Lower lobe of right lung (tissue), 2 donors: ENCODE measurements around the gene GPATCH3. TPM values are rescaled to one million over a fixed set of nuclear protein-coding genes. Genes with fewer than 3 reads are reported as not detected.
"Not testable (repeated sequence)": the region's sequence is repeated elsewhere in the genome, so short reads cannot be mapped to it uniquely, and the experiment has no call there.

Experiments used
- ATAC-seq, 2 donors: fragments of 200-7000 bp; cut with Tn5 transposase; one replicate each; pipeline ENCODE4 v1.9.1; 2020 to 2022; ENCODE audit warnings: mild to moderate bottlenecking in 2 of 2, moderate library complexity in 2 of 2
- DNase-seq: peaks from one replicate; pipeline ENCODE4 v3.0.0-alpha.2; 2020
- H3K27ac ChIP-seq: fragments of 200-600 bp; one replicate; pipeline ENCODE4 v1.8.0; 2022
- H3K27me3 ChIP-seq: fragments of 200-600 bp; one replicate; pipeline ENCODE4 v1.8.0; 2022; ENCODE audit warnings: low read depth
- H3K36me3 ChIP-seq: fragments of 200-600 bp; one replicate; pipeline ENCODE4 v1.8.0; 2022; ENCODE audit warnings: mild to moderate bottlenecking
- H3K4me1 ChIP-seq: fragments of 200-600 bp; one replicate; pipeline ENCODE4 v1.8.0; 2022
- H3K4me3 ChIP-seq: fragments of 200-600 bp; one replicate; pipeline ENCODE4 v1.8.0; 2022; ENCODE audit warnings: mild to moderate bottlenecking
- H3K9me3 ChIP-seq: fragments of 200-600 bp; one replicate; pipeline ENCODE4 v1.8.0; 2022
- CTCF ChIP-seq: fragments of 200-600 bp; IDR thresholded peaks from one replicate; pipeline ENCODE4 v1.8.0; 2022; ENCODE audit warnings: antibody characterized with exemption, mild to moderate bottlenecking
- intact Hi-C: fragments of 100-400 bp; cut with DNase I; formaldehyde crosslinking; loops from one replicate; pipeline ENCODE4 v1.11.0; 2022
- long read RNA-seq: library from polyadenylated mRNA; unstranded; transcript quantifications from one replicate; pipeline ENCODE4 v2.0.0, GENCODE V29; 2021
- total RNA-seq: library from RNA; stranded (reverse); fragmentation: NEBNext Ultra II Directional; extraction: Animal tissue kit (Norgen Biotek cat#: 25700); gene quantifications from one replicate; pipeline ENCODE4 v1.2.1, GENCODE V29; 2021
- donor health status: DM: no; HTN: yes; CAD: no; lungs with severe emphysema.

The GPATCH3 gene
- 16.1 TPM for total RNA-seq
- long read RNA-seq, transcript GPATCH3-201 (7 exons, 2,123 nt) = major isoform, 15 of 19 reads
- long read RNA-seq, partial matches to known transcripts = 0 of 19 reads
- long read RNA-seq, other reads (novel, unspliced or antisense) = 4 of 19 reads

DNA sequence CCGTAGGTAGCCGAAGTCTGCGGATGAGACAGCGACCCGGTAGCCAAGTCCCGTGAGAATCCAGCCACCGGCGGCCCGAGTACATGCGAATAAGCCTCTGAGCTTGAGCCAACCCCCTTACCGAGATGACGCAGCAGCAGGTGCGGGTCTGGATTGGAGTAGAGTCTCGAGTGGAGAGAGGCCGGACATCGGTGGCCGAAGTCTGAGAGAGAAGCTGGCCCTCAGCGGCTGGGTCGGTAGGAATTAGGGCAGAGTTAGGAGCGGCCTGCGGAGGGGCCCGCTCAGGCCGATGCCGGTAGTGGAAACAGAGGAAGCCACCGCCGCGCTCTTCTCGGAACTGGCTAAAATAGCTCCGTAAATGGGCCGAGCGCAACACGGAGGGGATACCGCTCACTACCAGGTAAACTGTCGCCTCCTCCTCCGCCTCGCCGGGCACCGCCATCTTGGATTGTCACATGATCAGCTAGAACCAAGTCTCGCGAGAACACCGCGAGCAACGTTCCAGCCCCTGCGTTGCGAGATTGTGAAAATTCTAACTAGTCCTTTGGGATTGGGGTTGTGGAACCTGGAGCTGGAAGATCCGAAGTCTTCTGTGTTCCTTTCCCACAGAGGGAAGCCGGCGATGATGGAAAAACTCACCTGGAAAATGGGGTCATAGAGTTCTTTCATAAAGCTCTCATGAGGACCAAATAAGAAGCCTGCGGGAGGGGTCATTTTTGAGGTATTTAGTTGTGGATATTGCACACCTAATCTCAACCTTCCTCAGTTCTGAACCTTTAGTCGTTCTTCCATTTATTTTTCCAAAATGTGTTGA lies at the start of gene GPATCH3:
Gene GPATCH3 (minus strand): TSS at position 467 of the 814 bp plus-strand sequence. CDS start 25 bp downstream, at position 442.
- H3K4me1 ChIP-seq = peaks cover 23% of the 10 kb centered on the region
- peak; percentile 93 to 97 for ATAC-seq
- H3K4me3 ChIP-seq = peak within 1 kb of the TSS; percentile 99
- peaks cover 33% of the 10 kb centered on the region for H3K36me3 ChIP-seq
- no peaks in the 10 kb centered on the region for H3K27me3 ChIP-seq
- H3K27ac ChIP-seq = peak within 1 kb of the TSS; percentile 89
- TF ChIP-seq CTCF = no peak
- intact Hi-C loops = no loop called here
- peak; percentile 93 for DNase-seq
- H3K9me3 ChIP-seq = no peaks in the 10 kb centered on the region

DNA sequence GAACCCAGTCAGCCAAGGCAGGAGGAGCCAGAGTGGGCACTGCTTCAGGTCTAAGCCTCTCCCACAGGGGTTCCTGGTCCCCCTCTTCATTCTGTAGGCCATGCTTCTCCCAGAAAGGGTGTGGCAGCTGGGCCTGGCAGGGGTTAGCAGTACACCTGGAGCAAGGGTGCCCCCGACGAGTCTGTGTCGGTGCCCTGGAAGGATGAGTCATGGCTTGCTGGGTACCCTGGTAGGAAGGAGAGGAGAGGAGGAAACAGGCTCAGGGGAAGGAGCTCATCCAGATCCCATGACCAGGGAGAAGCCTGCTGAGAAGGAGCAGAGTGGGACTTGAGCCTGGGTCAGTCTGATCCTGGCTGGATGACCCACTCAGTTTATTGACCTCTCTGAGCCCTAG lies 49.7 kb upstream of the GPATCH3 start:
- no peaks in the 10 kb centered on the region for H3K4me1 ChIP-seq

DNA sequence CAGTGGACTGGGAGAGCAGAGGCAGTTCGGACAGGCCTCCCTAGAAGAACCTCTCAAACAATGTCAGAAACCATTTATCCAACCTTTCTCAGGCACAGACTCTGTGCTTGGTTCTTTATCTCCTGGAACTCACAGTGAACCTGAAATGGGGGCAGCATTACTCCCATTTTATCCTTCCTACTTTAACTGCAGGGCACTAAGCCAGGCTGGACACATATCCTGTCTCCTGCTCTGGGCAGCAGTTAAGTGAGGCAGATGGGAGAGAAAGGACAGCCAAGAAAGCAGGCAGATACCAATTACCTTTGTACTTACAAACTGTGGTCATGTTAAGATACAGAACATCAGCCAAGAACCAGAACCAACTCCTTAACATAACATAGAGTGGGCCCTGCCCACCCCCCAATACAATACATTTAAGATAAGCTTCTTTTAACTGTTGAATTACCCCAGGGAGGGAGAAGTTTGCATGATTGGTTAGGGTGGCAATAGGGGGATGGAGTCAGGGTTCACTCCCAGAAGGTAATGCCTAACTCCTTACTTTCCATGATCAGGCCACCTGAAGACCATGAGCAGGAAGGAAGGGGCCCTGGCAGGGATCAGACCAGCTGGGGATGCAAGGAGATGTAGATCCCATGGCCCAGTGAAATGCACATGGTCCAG lies 49.1 kb upstream of the GPATCH3 start:
- ATAC-seq (no peak), DNase-seq (no peak)
- Histone ChIP-seq H3K4me1 (no peaks in the 10 kb centered on the region), H3K27me3 (no peaks in the 10 kb centered on the region), H3K9me3 (no peaks in the 10 kb centered on the region), H3K27ac (no peak overlapping the region), H3K4me3 (no peak overlapping the region), H3K36me3 (peaks cover 45% of the 10 kb centered on the region)
- intact Hi-C loops = no loop called here
- TF ChIP-seq CTCF = no peak

More for the DNA sequence above, 49.7 kb upstream of the GPATCH3 start:
- peaks cover 40% of the 10 kb centered on the region for H3K36me3 ChIP-seq
- ATAC-seq (peak in 1 of 2 donors; percentile 5), DNase-seq (no peak)
- H3K9me3 ChIP-seq = no peaks in the 10 kb centered on the region
- no peaks in the 10 kb centered on the region for H3K27me3 ChIP-seq
- intact Hi-C loops = no loop called here
- H3K27ac ChIP-seq = no peak overlapping the region
- no peak for TF ChIP-seq CTCF
- no peak overlapping the region for H3K4me3 ChIP-seq

DNA sequence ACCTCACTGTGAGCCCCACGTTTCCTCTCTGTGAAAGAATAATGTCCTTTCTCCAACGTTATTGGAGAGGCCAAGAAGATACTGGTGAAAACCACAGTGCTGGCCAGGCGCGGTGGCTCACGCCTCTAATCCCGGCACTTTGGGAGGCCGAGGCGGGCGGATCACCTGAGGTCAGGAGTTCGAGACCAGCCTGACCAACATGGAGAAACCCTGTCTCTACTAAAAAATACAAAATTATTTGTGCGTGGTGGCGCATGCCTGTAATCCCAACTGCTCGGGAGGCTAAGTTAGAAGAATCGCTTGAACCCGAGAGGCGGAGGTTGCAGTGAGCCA lies 48.4 kb upstream of the GPATCH3 start:
- H3K4me1 ChIP-seq, H3K9me3 ChIP-seq, H3K4me3 ChIP-seq, intact Hi-C loops, DNase-seq, H3K27ac ChIP-seq, ATAC-seq, H3K27me3 ChIP-seq: not testable (repeated sequence)
- peaks cover 52% of the 10 kb centered on the region for H3K36me3 ChIP-seq

- Histone ChIP-seq H3K36me3 (peaks cover 76% of the 10 kb centered on the region), H3K27ac (no peak overlapping the region), H3K4me3 (no peak overlapping the region), H3K9me3 (no peaks in the 10 kb centered on the region), H3K4me1 (no peaks in the 10 kb centered on the region), H3K27me3 (no peaks in the 10 kb centered on the region)
- no peak for ATAC-seq
- DNase-seq = no peak
- TF ChIP-seq CTCF = no peak
- intact Hi-C loops = no loop called here
Measured at GRCh38 chr1:26946270-26946669, 46.0 kb upstream of the GPATCH3 start.

- DNase-seq = no peak
- no peak for TF ChIP-seq CTCF
- Histone ChIP-seq H3K27ac (no peak overlapping the region), H3K9me3 (no peaks in the 10 kb centered on the region), H3K36me3 (peaks cover 78% of the 10 kb centered on the region), H3K27me3 (no peaks in the 10 kb centered on the region), H3K4me1 (no peaks in the 10 kb centered on the region), H3K4me3 (no peak overlapping the region)
- ATAC-seq = no peak
- intact Hi-C loops = no loop called here
Measured at GRCh38 chr1:26945728-26946127, 45.5 kb upstream of the GPATCH3 start.
